Adrenal gland (tissue), 12 donors: ENCODE data around the gene SSTR4. TPM values are rescaled to one million over a fixed set of nuclear protein-coding genes. Genes with fewer than 3 reads are reported as not detected.
"Not testable (repeated sequence)": the region's sequence is repeated elsewhere in the genome, so short reads cannot be mapped to it uniquely, and the experiment has no call there.

Experiments used
- DNase-seq, 7 donors: peaks; one replicate each; pipeline ENCODE4 v3.0.0-alpha.2; 2019 to 2020
- H3K27ac ChIP-seq, 5 donors: fragments of 200-600 bp; sonication (generic) in 4 of 5; 1 replicate in 3 of 5; 2 replicates in 2 of 5; pipeline versions ENCODE4 v1.5.1 to v1.8.0; 2016 to 2020; ENCODE audit warnings: mild to moderate bottlenecking in 1 of 5
- H3K27me3 ChIP-seq: fragments of 200-600 bp; 2 replicates; pipeline ENCODE4 v1.8.0; 2021
- H3K36me3 ChIP-seq, 2 donors: fragments of 200-600 bp; replicated peaks in 1 of 2; 1 replicate in 1 of 2; 2 replicates in 1 of 2; pipeline versions ENCODE4 v1.5.1 to v1.8.0; 2018 to 2022
- H3K4me1 ChIP-seq, 2 donors: fragments of 200-600 bp; replicated peaks in 1 of 2; 1 replicate in 1 of 2; 2 replicates in 1 of 2; pipeline versions ENCODE4 v1.5.1 to v1.8.0; 2018 to 2021
- H3K4me3 ChIP-seq, 4 donors: fragments of 200-600 bp; sonication (generic) in 3 of 4; one replicate each; pipeline ENCODE4 v1.5.1; 2016 to 2018
- H3K9me3 ChIP-seq, 3 donors: fragments of 200-600 bp; sonication (generic) in 1 of 3; replicated peaks in 1 of 3; 1 replicate in 2 of 3; 2 replicates in 1 of 3; pipeline versions ENCODE4 v1.5.1 to v1.8.0; 2016 to 2021
- POLR2A ChIP-seq, 2 donors: fragments of 450-650 bp; IDR thresholded peaks; one replicate each; pipeline ENCODE4 v1.6.1; 2017; ENCODE audit warnings: antibody characterized with exemption in 2 of 2, mild to moderate bottlenecking in 2 of 2, moderate library complexity in 1 of 2
- WGBS, 4 donors: extraction: QIAGEN DNeasy Blood & Tissue Kit in 2 of 4; methylation state at CpG; one replicate each; pipeline versions ENCODE4 v1.1.5 to v1.1.7; 2013 to 2017; 5-methylcytosine and 5-hydroxymethylcytosine counted together
- intact Hi-C, 2 donors: fragments of 100-400 bp; cut with DNase I; formaldehyde crosslinking; loops; one replicate each; pipeline versions ENCODE4 v1.14.1 to v1.15.0; 2022 to 2023
- polyA plus RNA-seq, 3 donors: library from polyadenylated mRNA; stranded (reverse); fragments of 200-250 nt in 2 of 3; fragments of 350-450 nt in 1 of 3; fragmentation: Illumina TruSeq in 1 of 3; extraction: RNeasy Lipid Tissue Mini Kit (QIAGEN cat#74804) in 1 of 3; gene quantifications; one replicate each; pipeline ENCODE4 v1.2.3, GENCODE V29; 2013 to 2014
- total RNA-seq, 9 donors: library from RNA; depleted of rRNA in 4 of 9; stranded (reverse); fragments of >200 nt in 4 of 9; fragments of 120-200 nt in 1 of 9; fragmentation: NEBNext Ultra II Directional in 1 of 9; extraction: Animal tissue kit (Norgen Biotek cat#: 25700) in 1 of 9; gene quantifications; one replicate each; pipeline versions ENCODE4 v1.1.0 to v1.2.4, GENCODE V29; 2013 to 2023
- TF ChIP-seq, protein P1 (sequence below), 6 experiments: fragments of 450-650 bp in 4 of 6; fragments of 200-600 bp in 2 of 6; sonication (generic) in 1 of 6; IDR thresholded peaks; 1 replicate in 5 of 6; 2 replicates in 1 of 6; pipeline versions ENCODE4 v1.5.1 to v1.8.0; 2016 to 2021; ENCODE audit warnings: antibody characterized with exemption in 6 of 6, mild to moderate bottlenecking in 2 of 6, moderate library complexity in 1 of 6
- donor health status: healthy with polysubstance abuse.
- donor health status: Bipolar disorder and iron deficiency.
- donor health status: DM: yes; HTN: yes; CAD: no.
- donor health status: DM: no; HTN: no; CAD: no.
- donor health status: DM: no; HTN: no; CAD: no.
- donor health status: DM: yes; HTN: yes; CAD: no.

SSTR4 gene
- total and polyA plus RNA-seq, 12 donors, result not detected

DNA sequence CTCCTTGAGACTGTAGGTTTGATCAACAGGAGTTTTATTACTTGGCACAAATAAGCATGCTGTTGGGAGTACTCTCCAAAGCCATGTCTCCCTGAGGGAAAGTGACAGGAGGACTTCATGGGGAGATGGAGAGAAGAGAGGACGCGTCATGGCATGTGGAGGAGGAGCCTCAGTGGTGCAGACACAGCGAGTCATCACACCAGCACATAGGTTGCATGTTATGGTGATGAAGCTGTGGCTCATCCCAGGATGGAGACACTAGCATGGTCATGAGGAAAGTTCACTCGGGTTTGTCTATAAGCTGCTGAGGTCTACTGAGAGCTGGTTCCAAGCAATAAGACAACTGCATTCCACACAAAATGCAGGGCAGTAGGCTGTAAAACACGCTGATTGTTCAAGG lies 13.2 kb upstream of the SSTR4 start:
- no peak for TF ChIP-seq POLR2A (IDR thresholded peaks at IDR 0.05)
- Histone ChIP-seq H3K27ac (no peak overlapping the region), H3K4me1 (no peaks in the 10 kb centered on the region), H3K4me3 (no peak overlapping the region), H3K9me3 (no peaks in the 10 kb centered on the region), H3K27me3 (no peaks in the 10 kb centered on the region), H3K36me3 (no peaks in the 10 kb centered on the region)
- WGBS, 4 donors, result 89 to 93% (median 91%) methylated on average over 5 of the region's 5 CpGs
- intact Hi-C loops, result no loop called here
- DNase-seq, result no peak

DNA sequence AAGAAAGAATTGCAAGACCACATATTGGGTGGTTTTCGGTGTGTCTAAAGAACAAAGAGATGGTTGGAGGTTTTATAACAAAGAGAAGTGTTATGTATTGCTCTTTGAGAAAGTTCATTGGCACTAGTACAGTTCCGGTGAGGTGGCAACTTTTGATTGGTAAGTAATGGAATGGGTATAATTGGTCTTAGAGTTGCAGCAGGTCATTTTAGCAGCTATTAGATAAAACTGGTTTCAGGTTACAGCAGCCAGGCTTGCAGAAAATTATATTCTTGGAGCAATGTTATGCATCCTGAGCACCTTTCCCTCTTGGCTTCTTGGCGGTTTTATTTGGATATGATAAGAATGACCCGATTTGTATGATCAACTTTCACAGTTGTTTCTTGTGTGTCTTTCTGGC lies 12.3 kb upstream of the SSTR4 start:
- no peak overlapping the region for H3K27ac ChIP-seq

GRCh38 chr20:23023621-23024177 lies 11.4 kb upstream of the SSTR4 start:
- intact Hi-C loops, result no loop called here
- H3K27ac ChIP-seq, result no peak overlapping the region
- no peak for DNase-seq
- no peaks in the 10 kb centered on the region for H3K9me3 ChIP-seq
- H3K4me3 ChIP-seq, result no peak overlapping the region
- H3K4me1 ChIP-seq, result no peaks in the 10 kb centered on the region
- H3K27me3 ChIP-seq, result no peaks in the 10 kb centered on the region
- H3K36me3 ChIP-seq, result no peaks in the 10 kb centered on the region
- TF ChIP-seq, protein P1, sequence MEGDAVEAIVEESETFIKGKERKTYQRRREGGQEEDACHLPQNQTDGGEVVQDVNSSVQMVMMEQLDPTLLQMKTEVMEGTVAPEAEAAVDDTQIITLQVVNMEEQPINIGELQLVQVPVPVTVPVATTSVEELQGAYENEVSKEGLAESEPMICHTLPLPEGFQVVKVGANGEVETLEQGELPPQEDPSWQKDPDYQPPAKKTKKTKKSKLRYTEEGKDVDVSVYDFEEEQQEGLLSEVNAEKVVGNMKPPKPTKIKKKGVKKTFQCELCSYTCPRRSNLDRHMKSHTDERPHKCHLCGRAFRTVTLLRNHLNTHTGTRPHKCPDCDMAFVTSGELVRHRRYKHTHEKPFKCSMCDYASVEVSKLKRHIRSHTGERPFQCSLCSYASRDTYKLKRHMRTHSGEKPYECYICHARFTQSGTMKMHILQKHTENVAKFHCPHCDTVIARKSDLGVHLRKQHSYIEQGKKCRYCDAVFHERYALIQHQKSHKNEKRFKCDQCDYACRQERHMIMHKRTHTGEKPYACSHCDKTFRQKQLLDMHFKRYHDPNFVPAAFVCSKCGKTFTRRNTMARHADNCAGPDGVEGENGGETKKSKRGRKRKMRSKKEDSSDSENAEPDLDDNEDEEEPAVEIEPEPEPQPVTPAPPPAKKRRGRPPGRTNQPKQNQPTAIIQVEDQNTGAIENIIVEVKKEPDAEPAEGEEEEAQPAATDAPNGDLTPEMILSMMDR (IDR thresholded peaks at IDR 0.05), result no peak
- TF ChIP-seq POLR2A (IDR thresholded peaks at IDR 0.05), result no peak
- WGBS, 4 donors, result 88 to 94% (median 90%) methylated on average over 9 to 10 of the region's 10 CpGs

More for the DNA sequence above, 12.3 kb upstream of the SSTR4 start:
- no peaks in the 10 kb centered on the region for H3K27me3 ChIP-seq
- H3K9me3 ChIP-seq, result no peaks in the 10 kb centered on the region
- H3K4me3 ChIP-seq, result no peak overlapping the region
- H3K4me1 ChIP-seq, result no peaks in the 10 kb centered on the region
- TF ChIP-seq, protein P1 (IDR thresholded peaks at IDR 0.05), result no peak
- no peak for TF ChIP-seq POLR2A (IDR thresholded peaks at IDR 0.05)
- H3K36me3 ChIP-seq, result no peaks in the 10 kb centered on the region
- intact Hi-C loops, result no loop called here
- WGBS, 4 donors, result 74 to 86% (median 86%) methylated on average over 4 of the region's 4 CpGs
- DNase-seq, result no peak

- TF ChIP-seq POLR2A (IDR thresholded peaks at IDR 0.05), result no peak
- TF ChIP-seq, protein P1 (IDR thresholded peaks at IDR 0.05), result no peak
- intact Hi-C loops, result no loop called here
- Histone ChIP-seq H3K9me3 (no peaks in the 10 kb centered on the region), H3K4me3 (no peak overlapping the region), H3K27ac (no peak overlapping the region), H3K27me3 (no peaks in the 10 kb centered on the region), H3K4me1 (peaks cover 0 to 2% of the 10 kb centered on the region in 2 donors), H3K36me3 (no peaks in the 10 kb centered on the region)
- no peak for DNase-seq
- 76 to 81% (median 77%) methylated on average over 3 of the region's 3 CpGs for WGBS, 4 donors
These were observed 10.4 kb upstream of the SSTR4 start for GRCh38 chr20:23024701-23025100.

DNA sequence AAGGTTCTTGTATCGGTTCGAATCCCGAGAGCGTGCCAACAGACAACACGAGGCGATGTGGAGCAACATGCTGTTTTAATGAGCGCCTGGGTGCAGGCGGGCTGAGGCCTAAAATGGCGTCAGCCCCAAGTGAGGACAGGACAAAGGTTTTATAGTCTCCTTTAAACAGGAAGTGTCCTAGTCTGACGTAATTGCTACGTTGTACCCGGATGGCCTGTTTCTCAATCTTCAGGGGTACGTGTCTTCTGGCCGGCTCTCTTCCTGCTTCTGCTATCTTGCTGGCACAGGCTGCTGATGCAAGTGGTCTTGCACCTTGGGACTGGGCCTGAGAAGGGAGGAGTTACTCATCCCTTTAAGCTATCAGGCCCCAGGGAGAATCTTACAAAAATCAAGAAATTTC lies 9.6 kb upstream of the SSTR4 start:
- H3K27ac ChIP-seq, H3K27me3 ChIP-seq, H3K36me3 ChIP-seq, H3K9me3 ChIP-seq, H3K4me3 ChIP-seq, H3K4me1 ChIP-seq, intact Hi-C loops: not testable (repeated sequence)
- WGBS, 4 donors, result 74 to 86% (median 85%) methylated on average over 14 of the region's 14 CpGs
- DNase-seq, result peak in 5 of 7 donors; percentile 29 to 69 (median 43)
